Measurements from ENCODE around the gene SYT6. TPM values are rescaled to one million over a fixed set of nuclear protein-coding genes. Genes with fewer than 3 reads are reported as not detected.

SYT6 gene
- total and polyA plus RNA-seq, 7 donors, result 0.32 to 1.9 (median 0.46) TPM; not detected in 3

DNA sequence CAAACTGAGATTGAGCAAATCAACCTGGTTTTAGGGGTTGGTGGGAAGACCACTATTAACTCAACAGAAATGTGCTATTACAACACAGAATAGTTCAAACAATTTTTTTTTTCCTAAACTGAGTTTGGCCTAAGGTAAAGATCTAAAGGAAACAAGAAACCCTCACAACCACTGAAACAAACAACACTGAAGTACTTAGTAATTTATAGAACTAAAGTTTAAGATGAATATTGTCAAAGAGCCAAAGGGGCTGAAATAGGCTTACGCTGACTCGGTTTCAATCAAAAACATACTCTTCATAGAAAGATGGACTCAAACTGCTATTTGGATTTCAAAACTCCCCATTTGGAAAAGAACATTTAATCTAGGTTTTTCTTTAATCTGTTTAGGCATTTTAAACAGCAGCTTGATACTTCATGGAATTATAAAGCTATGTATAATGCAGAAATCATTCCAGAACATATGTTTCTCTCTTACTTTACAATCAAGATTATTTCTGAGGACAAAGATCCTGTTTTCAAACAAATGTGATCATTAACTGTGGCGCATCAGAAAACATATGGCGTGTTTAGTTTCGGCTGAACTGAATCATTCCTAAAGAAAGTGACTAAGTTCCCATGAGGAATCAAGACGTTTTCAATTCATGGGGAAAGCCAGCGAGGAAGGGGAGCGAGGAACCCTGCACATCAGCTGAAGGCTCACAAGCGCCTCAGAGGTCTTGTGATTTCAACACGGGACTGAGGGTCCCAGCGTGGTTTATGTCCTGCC is 62.7 kb downstream of the SYT6 start:
- 83 to 84% methylated on average over 11 of the region's 11 CpGs for whole genome bisulfite sequencing, 2 donors
- Histone ChIP-seq H3K27ac (no peak overlapping the region), H3K4me1 (peaks cover 0 to 23% (median 14%) of the 10 kb centered on the region in 4 donors), H3K4me3 (no peak overlapping the region), H3K36me3 (no peaks in the 10 kb centered on the region), H3K27me3 (no peaks in the 10 kb centered on the region), H3K9me3 (no peaks in the 10 kb centered on the region)
- no peak for DNase-seq
- TF ChIP-seq, protein P1, sequence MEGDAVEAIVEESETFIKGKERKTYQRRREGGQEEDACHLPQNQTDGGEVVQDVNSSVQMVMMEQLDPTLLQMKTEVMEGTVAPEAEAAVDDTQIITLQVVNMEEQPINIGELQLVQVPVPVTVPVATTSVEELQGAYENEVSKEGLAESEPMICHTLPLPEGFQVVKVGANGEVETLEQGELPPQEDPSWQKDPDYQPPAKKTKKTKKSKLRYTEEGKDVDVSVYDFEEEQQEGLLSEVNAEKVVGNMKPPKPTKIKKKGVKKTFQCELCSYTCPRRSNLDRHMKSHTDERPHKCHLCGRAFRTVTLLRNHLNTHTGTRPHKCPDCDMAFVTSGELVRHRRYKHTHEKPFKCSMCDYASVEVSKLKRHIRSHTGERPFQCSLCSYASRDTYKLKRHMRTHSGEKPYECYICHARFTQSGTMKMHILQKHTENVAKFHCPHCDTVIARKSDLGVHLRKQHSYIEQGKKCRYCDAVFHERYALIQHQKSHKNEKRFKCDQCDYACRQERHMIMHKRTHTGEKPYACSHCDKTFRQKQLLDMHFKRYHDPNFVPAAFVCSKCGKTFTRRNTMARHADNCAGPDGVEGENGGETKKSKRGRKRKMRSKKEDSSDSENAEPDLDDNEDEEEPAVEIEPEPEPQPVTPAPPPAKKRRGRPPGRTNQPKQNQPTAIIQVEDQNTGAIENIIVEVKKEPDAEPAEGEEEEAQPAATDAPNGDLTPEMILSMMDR (IDR thresholded peaks at IDR 0.05), result no peak
- TF ChIP-seq EP300 (IDR thresholded peaks at IDR 0.05) (no peak), POLR2AphosphoS5 (IDR thresholded peaks at IDR 0.05) (no peak), POLR2A (IDR thresholded peaks at IDR 0.05) (no peak)
- intact Hi-C loops (cut with DNase I), result loop anchor here (5.0 kb wide), 1 partner anchor 191 kb away; no protein-coding TSS in a partner anchor

DNA sequence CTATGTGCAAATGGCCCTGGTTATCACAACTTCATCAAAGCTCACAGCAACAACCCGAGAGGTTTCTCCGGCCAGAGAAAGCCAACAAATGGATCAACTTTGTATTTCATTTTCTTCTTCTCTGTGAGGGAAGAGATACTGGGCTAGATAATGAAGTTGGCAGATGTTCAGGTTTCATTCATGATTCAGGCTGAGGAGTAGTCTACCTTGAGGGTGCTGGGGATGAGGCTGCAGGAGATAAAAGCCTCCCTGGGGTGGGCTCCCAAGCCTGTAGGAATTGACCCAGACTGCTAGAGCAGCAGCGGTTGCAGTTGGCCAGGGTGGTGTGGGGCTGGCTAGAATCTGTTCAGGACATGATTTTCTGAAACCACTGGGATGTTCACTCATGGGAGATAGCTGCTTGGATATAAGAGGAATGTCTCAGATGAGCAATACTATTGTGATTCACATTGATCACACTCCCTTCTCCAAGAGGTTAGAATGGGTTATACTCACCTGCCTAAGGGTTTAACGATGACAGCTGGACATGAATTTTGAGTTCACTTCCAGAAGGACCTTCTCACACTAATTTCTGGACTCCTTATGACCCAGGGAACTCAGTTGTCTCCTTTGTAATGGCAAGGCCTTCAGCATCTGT is 64.0 kb downstream of the SYT6 start:
- intact Hi-C loops (cut with DNase I), result loop anchor here (5.0 kb wide), 1 partner anchor 193 kb away; no protein-coding TSS in a partner anchor
- Histone ChIP-seq H3K9me3 (no peaks in the 10 kb centered on the region), H3K27me3 (no peaks in the 10 kb centered on the region), H3K27ac (no peak overlapping the region), H3K4me1 (peaks cover 0 to 15% (median 11%) of the 10 kb centered on the region in 4 donors), H3K4me3 (no peak overlapping the region), H3K36me3 (no peaks in the 10 kb centered on the region)
- WGBS, 2 donors, result 80 to 83% methylated on average over 4 of the region's 4 CpGs
- TF ChIP-seq, protein P1 (IDR thresholded peaks at IDR 0.05), result no peak
- TF ChIP-seq EP300 (IDR thresholded peaks at IDR 0.05), result no peak
- no peak for TF ChIP-seq POLR2AphosphoS5 (IDR thresholded peaks at IDR 0.05)
- no peak for TF ChIP-seq POLR2A (IDR thresholded peaks at IDR 0.05)
- DNase-seq, result no peak

DNA sequence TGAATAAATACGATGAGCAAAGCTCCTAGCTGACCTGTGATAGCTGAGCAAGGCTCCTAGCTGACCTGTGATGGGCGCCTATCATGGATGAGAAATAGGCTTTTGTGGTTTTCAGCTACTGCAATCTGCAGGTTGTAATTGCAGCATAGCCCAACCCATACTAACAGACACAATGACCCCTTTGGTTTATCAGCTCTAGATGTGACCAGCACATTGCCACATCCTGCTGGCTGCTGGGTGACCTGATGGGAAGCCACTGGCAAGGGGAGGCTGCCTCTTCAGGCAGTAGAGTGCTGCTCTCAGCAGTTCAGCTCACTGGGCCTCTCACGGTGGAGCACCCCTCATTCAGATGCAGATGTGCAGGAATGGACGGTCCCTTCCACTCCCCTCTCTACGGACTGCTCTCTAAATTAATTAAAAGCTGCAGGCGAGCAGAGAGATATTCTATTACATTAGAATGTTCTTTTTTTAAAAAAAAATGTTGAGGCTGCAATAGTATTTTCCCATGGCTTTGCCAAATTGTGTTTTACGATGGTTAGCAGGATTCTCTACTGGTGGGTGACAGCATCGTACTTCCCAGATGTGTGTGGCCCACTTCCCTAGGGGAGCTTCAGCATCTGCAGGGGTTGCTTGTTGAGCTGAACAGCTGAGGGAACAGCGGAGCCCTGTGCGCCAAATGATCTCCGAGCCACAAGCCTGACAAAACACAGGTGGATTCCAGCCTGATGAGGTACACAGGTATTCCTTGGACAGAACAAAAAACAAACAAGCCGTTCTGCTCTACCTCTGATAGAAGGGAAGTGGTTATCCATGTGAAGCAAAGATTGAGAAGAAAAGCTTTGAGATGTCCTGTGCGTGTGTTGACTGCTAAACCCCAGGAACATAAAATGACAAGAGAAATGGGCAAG is 65.0 kb downstream of the SYT6 start:
- no peak for DNase-seq
- Histone ChIP-seq H3K36me3 (no peaks in the 10 kb centered on the region), H3K4me3 (no peak overlapping the region), H3K27me3 (no peaks in the 10 kb centered on the region), H3K9me3 (no peaks in the 10 kb centered on the region), H3K27ac (no peak overlapping the region), H3K4me1 (peaks cover 0 to 6% (median 3%) of the 10 kb centered on the region in 4 donors)
- intact Hi-C loops (cut with DNase I), result no loop called here
- 76 to 77% methylated on average over 13 of the region's 13 CpGs for WGBS, 2 donors
- TF ChIP-seq EP300 (IDR thresholded peaks at IDR 0.05), result no peak
- TF ChIP-seq POLR2A (IDR thresholded peaks at IDR 0.05), result no peak
- TF ChIP-seq, protein P1 (IDR thresholded peaks at IDR 0.05), result no peak
- no peak for TF ChIP-seq POLR2AphosphoS5 (IDR thresholded peaks at IDR 0.05)

DNA sequence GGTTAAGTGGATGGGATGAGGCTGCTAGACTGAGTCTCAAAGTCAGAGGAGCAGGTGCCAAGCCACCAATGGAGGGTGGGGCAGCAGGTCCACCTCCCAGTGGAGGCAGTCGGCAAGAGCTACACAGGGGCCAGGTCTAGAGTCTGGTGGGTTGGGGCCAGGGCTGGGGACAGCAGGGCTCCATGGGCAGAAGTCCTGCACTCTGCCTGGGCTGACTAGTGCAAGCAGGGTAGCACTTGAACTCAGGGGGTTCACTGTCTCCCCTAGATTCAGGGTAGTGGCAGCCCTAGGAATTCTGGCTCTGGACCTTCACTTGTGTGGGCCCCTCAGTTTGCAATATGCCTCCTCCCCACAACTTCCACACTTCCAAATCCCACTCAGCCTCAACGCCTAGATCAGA is 66.2 kb downstream of the SYT6 start:
- H3K9me3 ChIP-seq, result no peaks in the 10 kb centered on the region
- H3K36me3 ChIP-seq, result no peaks in the 10 kb centered on the region
- H3K4me3 ChIP-seq, result no peak overlapping the region
- intact Hi-C loops (cut with DNase I), result no loop called here
- no peak overlapping the region for H3K27ac ChIP-seq
- 83 to 98% methylated on average over 2 of the region's 2 CpGs for WGBS, 2 donors
- H3K4me1 ChIP-seq, result peaks cover 0 to 2% (median 1%) of the 10 kb centered on the region in 4 donors
- no peak for DNase-seq
- H3K27me3 ChIP-seq, result no peaks in the 10 kb centered on the region
- no peak for TF ChIP-seq EP300 (IDR thresholded peaks at IDR 0.05)
- no peak for TF ChIP-seq POLR2A (IDR thresholded peaks at IDR 0.05)
- TF ChIP-seq, protein P1 (IDR thresholded peaks at IDR 0.05), result no peak
- no peak for TF ChIP-seq POLR2AphosphoS5 (IDR thresholded peaks at IDR 0.05)
